Trophoblast cell (in vitro differentiated cells and primary cell): Measurements from ENCODE around the gene LMBR1.
"Not testable (repeated sequence)": the region's sequence is repeated elsewhere in the genome, so short reads cannot be mapped to it uniquely, and the experiment has no call there.

Experiments
- DNase-seq, 2 donors: peaks; one replicate each; pipeline ENCODE4 v3.0.0-alpha.2; 2016
- H2AFZ ChIP-seq: 2 replicates; pipeline ENCODE4 v1.6.1; 2013; ENCODE audit warnings: low read length, moderate library complexity, mild to moderate bottlenecking; ENCODE audit not compliant: insufficient read depth, poor library complexity
- H2AK5ac ChIP-seq: 2 replicates; pipeline ENCODE4 v1.6.1; 2013; ENCODE audit warnings: mild to moderate bottlenecking, low read length
- H2BK120ac ChIP-seq: 2 replicates; pipeline ENCODE4 v1.6.1; 2013; ENCODE audit warnings: low read length, mild to moderate bottlenecking, moderate library complexity; ENCODE audit not compliant: insufficient read depth, poor library complexity
- H2BK12ac ChIP-seq: 2 replicates; pipeline ENCODE4 v1.6.1; 2013; ENCODE audit warnings: mild to moderate bottlenecking, low read length, moderate library complexity
- H2BK5ac ChIP-seq: 2 replicates; pipeline ENCODE4 v1.6.1; 2013; ENCODE audit warnings: low read length, low read depth, moderate library complexity, mild to moderate bottlenecking; ENCODE audit not compliant: poor library complexity
- H3K14ac ChIP-seq: 2 replicates; pipeline ENCODE4 v1.6.1; 2013; ENCODE audit warnings: mild to moderate bottlenecking, low read length
- H3K18ac ChIP-seq: 2 replicates; pipeline ENCODE4 v1.6.1; 2013; ENCODE audit warnings: mild to moderate bottlenecking, low read length
- H3K23ac ChIP-seq: 2 replicates; pipeline ENCODE4 v1.6.1; 2013; ENCODE audit warnings: low read length
- H3K27ac ChIP-seq: 2 replicates; pipeline ENCODE4 v1.5.1; 2013; ENCODE audit warnings: low read depth, mild to moderate bottlenecking, inconsistent platforms, low read length, moderate library complexity
- H3K27me3 ChIP-seq: 2 replicates; pipeline ENCODE4 v1.6.1; 2013; ENCODE audit warnings: inconsistent platforms, mild to moderate bottlenecking, low read length, moderate library complexity; ENCODE audit not compliant: insufficient read depth
- H3K36me3 ChIP-seq, 2 experiments: 1 replicate in 1 of 2; 2 replicates in 1 of 2; pipeline ENCODE4 v1.6.1; 2013; ENCODE audit warnings: low read length in 2 of 2, mild to moderate bottlenecking in 2 of 2, moderate library complexity in 1 of 2; ENCODE audit not compliant: insufficient read depth in 2 of 2, control insufficient read depth in 1 of 2
- H3K4ac ChIP-seq: 2 replicates; pipeline ENCODE4 v1.6.1; 2013; ENCODE audit warnings: low read depth, mild to moderate bottlenecking, low read length, moderate library complexity
- H3K4me1 ChIP-seq, 2 experiments: 1 replicate in 1 of 2; 2 replicates in 1 of 2; pipeline ENCODE4 v1.6.1; 2013; ENCODE audit warnings: low read length in 2 of 2, mild to moderate bottlenecking in 2 of 2, moderate library complexity in 1 of 2; ENCODE audit not compliant: insufficient read depth in 2 of 2, control insufficient read depth in 1 of 2
- H3K4me2 ChIP-seq: 2 replicates; pipeline ENCODE4 v1.6.1; 2013; ENCODE audit warnings: inconsistent platforms, mild to moderate bottlenecking, low read length, moderate library complexity
- H3K4me3 ChIP-seq: 2 replicates; pipeline ENCODE4 v1.5.1; 2013; ENCODE audit warnings: mild to moderate bottlenecking, low read depth, low read length, inconsistent platforms
- H3K79me1 ChIP-seq: one replicate; pipeline ENCODE4 v1.6.1; 2013; ENCODE audit warnings: low read length
- H3K79me2 ChIP-seq: 2 replicates; pipeline ENCODE4 v1.6.1; 2013; ENCODE audit warnings: low read length, mild to moderate bottlenecking; ENCODE audit not compliant: control insufficient read depth, insufficient read depth, poor library complexity
- H3K9ac ChIP-seq: 2 replicates; pipeline ENCODE4 v1.6.1; 2013; ENCODE audit warnings: mild to moderate bottlenecking, low read length
- H3K9me3 ChIP-seq: 2 replicates; pipeline ENCODE4 v1.6.1; 2013; ENCODE audit warnings: low read depth, mild to moderate bottlenecking, control low read depth, inconsistent platforms, low read length; ENCODE audit not compliant: insufficient read depth
- H4K12ac ChIP-seq: 2 replicates; pipeline ENCODE4 v1.6.1; 2013; ENCODE audit warnings: low read depth, mild to moderate bottlenecking, low read length, moderate library complexity
- H4K8ac ChIP-seq: 2 replicates; pipeline ENCODE4 v1.6.1; 2013; ENCODE audit warnings: low read depth, mild to moderate bottlenecking, low read length, moderate library complexity
- H4K91ac ChIP-seq: one replicate; pipeline ENCODE4 v1.6.1; 2013; ENCODE audit warnings: low read depth, mild to moderate bottlenecking, low read length, moderate library complexity
- WGBS: extraction: QIAGEN DNeasy Blood & Tissue Kit; methylation state at CpG from one replicate; pipeline ENCODE4 v1.1.7; 2013; ENCODE audit warnings: missing lambda C conversion rate; ENCODE audit not compliant: insufficient read length, insufficient coverage; ENCODE audit errors: extremely low coverage; 5-methylcytosine and 5-hydroxymethylcytosine counted together

Gene LMBR1

GRCh38 chr7:156703209-156703608 is 189.8 kb downstream of the LMBR1 start:
- H3K36me3 ChIP-seq = no peaks in the 10 kb centered on the region
- no peak overlapping the region for H3K9ac ChIP-seq
- H2AFZ ChIP-seq = no peak overlapping the region
- H3K4ac ChIP-seq = no peak overlapping the region
- H3K4me2 ChIP-seq = no peak overlapping the region
- no CpG with 5 or more reads among the region's 4 CpGs for WGBS
- no peak overlapping the region for H3K27ac ChIP-seq
- no peak overlapping the region for H3K18ac ChIP-seq
- no peaks in the 10 kb centered on the region for H3K79me2 ChIP-seq
- H3K9me3 ChIP-seq = peaks cover 4% of the 10 kb centered on the region
- no peak overlapping the region for H3K23ac ChIP-seq
- no peaks in the 10 kb centered on the region for H3K79me1 ChIP-seq
- H3K4me3 ChIP-seq = no peak overlapping the region
- no peaks in the 10 kb centered on the region for H3K27me3 ChIP-seq
- no peak for DNase-seq
- no peak overlapping the region for H2BK120ac ChIP-seq
- no peak overlapping the region for H4K91ac ChIP-seq
- no peak overlapping the region for H3K14ac ChIP-seq
- H4K12ac ChIP-seq = no peak overlapping the region
- no peaks in the 10 kb centered on the region for H3K4me1 ChIP-seq
- no peak overlapping the region for H4K8ac ChIP-seq
- H2BK12ac ChIP-seq = no peak overlapping the region
- H2AK5ac ChIP-seq = no peak overlapping the region
- H2BK5ac ChIP-seq = no peak overlapping the region

- no peak overlapping the region for H4K91ac ChIP-seq
- H3K36me3 ChIP-seq = peaks cover 0 to 3% of the 10 kb centered on the region in 2 experiments
- no peak overlapping the region for H4K12ac ChIP-seq
- H2BK5ac ChIP-seq = no peak overlapping the region
- no peak overlapping the region for H2AK5ac ChIP-seq
- no peak overlapping the region for H3K18ac ChIP-seq
- no peak overlapping the region for H3K23ac ChIP-seq
- peaks cover 8% of the 10 kb centered on the region for H3K9me3 ChIP-seq
- H3K4ac ChIP-seq = no peak overlapping the region
- no peak overlapping the region for H3K9ac ChIP-seq
- H3K27me3 ChIP-seq = no peaks in the 10 kb centered on the region
- H3K79me1 ChIP-seq = no peaks in the 10 kb centered on the region
- no peak overlapping the region for H2BK12ac ChIP-seq
- H3K14ac ChIP-seq = no peak overlapping the region
- no peak overlapping the region for H4K8ac ChIP-seq
- DNase-seq = no peak
- no peaks in the 10 kb centered on the region for H3K79me2 ChIP-seq
- H3K27ac ChIP-seq = no peak overlapping the region
- H2AFZ ChIP-seq = no peak overlapping the region
- H3K4me3 ChIP-seq = no peak overlapping the region
- H3K4me2 ChIP-seq = no peak overlapping the region
- H3K4me1 ChIP-seq = no peaks in the 10 kb centered on the region
- no peak overlapping the region for H2BK120ac ChIP-seq
Measured at GRCh38 chr7:156702399-156702798, 190.6 kb downstream of the LMBR1 start.

GRCh38 chr7:156701787-156702186 is 191.2 kb downstream of the LMBR1 start:
- not testable (repeated sequence) for H3K4me2 ChIP-seq, H3K23ac ChIP-seq

GRCh38 chr7:156698512-156698911 is 194.5 kb downstream of the LMBR1 start:
- not testable (repeated sequence) for H3K9ac ChIP-seq, H3K27ac ChIP-seq, H3K4ac ChIP-seq, H3K18ac ChIP-seq, H3K9me3 ChIP-seq, H2AK5ac ChIP-seq, H3K36me3 ChIP-seq, H4K91ac ChIP-seq, H2BK12ac ChIP-seq, H2BK5ac ChIP-seq, H2BK120ac ChIP-seq, H2AFZ ChIP-seq, H3K4me3 ChIP-seq, H3K23ac ChIP-seq, H3K4me2 ChIP-seq, H4K8ac ChIP-seq, H3K79me2 ChIP-seq, H3K14ac ChIP-seq, H3K27me3 ChIP-seq, DNase-seq, H4K12ac ChIP-seq, H3K79me1 ChIP-seq, H3K4me1 ChIP-seq
- WGBS = no CpG with 5 or more reads among the region's 4 CpGs

More at GRCh38 chr7:156701787-156702186, 191.2 kb downstream of the LMBR1 start:
- H4K12ac ChIP-seq, H2BK5ac ChIP-seq, H2BK12ac ChIP-seq, H3K4ac ChIP-seq, H3K9ac ChIP-seq, H2AK5ac ChIP-seq, H3K36me3 ChIP-seq, H3K4me3 ChIP-seq, H3K79me2 ChIP-seq, H3K14ac ChIP-seq, H3K27me3 ChIP-seq, H4K91ac ChIP-seq, H3K4me1 ChIP-seq, H3K27ac ChIP-seq, H4K8ac ChIP-seq, H3K79me1 ChIP-seq, DNase-seq, H3K9me3 ChIP-seq, H3K18ac ChIP-seq, H2BK120ac ChIP-seq, H2AFZ ChIP-seq: not testable (repeated sequence)
- WGBS = no CpG with 5 or more reads among the region's 1 CpG
